ENCODE data around the gene EOLA1.
"Not testable (repeated sequence)": the region's sequence is repeated elsewhere in the genome, so short reads cannot be mapped to it uniquely, and the experiment has no call there.

The EOLA1 gene

GRCh38 chrX:149567621-149568417 lies 27.0 kb downstream of the EOLA1 start:
- TF ChIP-seq, protein P1, sequence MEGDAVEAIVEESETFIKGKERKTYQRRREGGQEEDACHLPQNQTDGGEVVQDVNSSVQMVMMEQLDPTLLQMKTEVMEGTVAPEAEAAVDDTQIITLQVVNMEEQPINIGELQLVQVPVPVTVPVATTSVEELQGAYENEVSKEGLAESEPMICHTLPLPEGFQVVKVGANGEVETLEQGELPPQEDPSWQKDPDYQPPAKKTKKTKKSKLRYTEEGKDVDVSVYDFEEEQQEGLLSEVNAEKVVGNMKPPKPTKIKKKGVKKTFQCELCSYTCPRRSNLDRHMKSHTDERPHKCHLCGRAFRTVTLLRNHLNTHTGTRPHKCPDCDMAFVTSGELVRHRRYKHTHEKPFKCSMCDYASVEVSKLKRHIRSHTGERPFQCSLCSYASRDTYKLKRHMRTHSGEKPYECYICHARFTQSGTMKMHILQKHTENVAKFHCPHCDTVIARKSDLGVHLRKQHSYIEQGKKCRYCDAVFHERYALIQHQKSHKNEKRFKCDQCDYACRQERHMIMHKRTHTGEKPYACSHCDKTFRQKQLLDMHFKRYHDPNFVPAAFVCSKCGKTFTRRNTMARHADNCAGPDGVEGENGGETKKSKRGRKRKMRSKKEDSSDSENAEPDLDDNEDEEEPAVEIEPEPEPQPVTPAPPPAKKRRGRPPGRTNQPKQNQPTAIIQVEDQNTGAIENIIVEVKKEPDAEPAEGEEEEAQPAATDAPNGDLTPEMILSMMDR (conservative IDR thresholded peaks at IDR 0.05; ENCODE audit: low read depth, low read length), result no peak
- DNase-seq (ENCODE audit: low read depth), result no peak
- H3K4me3 ChIP-seq (ENCODE audit: low read depth, low read length), result no peak overlapping the region

GRCh38 chrX:149568701-149569296 lies 28.0 kb downstream of the EOLA1 start:
- TF ChIP-seq, protein P1 (conservative IDR thresholded peaks at IDR 0.05; ENCODE audit: low read depth, low read length), result no peak
- no peak overlapping the region for H3K4me3 ChIP-seq (ENCODE audit: low read depth, low read length)
- no peak for DNase-seq (ENCODE audit: low read depth)

DNA sequence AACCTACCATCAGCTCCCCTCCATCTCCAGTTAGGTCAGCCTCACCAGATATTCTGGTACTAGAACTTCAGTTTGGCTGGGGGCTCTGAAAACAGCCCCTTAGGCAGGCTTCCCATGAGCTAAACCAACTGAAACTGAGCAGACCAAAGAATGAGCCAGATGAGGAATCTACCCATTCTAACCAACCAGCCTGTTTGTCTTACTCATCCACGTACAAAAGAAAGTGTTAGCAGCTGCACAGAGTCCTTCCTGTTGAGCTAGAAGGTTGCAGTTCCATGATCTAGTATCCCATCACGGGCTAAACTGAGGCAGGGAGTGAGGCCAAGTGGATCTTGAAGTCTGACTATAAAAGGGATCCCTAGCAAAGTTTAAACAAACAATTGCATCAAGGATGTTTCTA lies 29.0 kb downstream of the EOLA1 start:
- TF ChIP-seq, protein P1 (conservative IDR thresholded peaks at IDR 0.05; ENCODE audit: low read depth, low read length), result no peak
- DNase-seq (ENCODE audit: low read depth), result peak; percentile 2
- no peak overlapping the region for H3K4me3 ChIP-seq (ENCODE audit: low read depth, low read length)

DNA sequence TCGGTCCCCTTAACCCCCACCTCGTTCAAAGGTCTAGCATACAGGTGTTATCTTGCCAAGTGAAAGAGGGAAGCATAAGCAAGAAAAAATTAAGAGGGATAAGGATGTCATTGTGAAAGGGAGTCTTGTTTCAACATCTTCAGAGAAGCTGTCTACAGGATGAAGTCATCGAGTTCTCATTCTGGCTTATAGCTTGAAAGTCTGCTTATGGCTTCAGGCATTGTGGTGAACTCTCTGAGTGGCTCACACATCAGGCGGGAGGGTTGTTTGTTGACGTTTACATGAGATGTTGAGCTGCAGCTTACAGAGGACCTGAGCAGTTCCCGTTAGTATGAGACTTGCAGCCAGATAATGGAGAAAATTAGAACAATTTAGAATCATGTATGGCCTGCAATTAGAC lies 29.9 kb downstream of the EOLA1 start:
- peak; percentile 73 for DNase-seq (ENCODE audit: low read depth)
- TF ChIP-seq, protein P1 (conservative IDR thresholded peaks at IDR 0.05; ENCODE audit: low read depth, low read length), result no peak
- H3K4me3 ChIP-seq (ENCODE audit: low read depth, low read length), result no peak overlapping the region

DNA sequence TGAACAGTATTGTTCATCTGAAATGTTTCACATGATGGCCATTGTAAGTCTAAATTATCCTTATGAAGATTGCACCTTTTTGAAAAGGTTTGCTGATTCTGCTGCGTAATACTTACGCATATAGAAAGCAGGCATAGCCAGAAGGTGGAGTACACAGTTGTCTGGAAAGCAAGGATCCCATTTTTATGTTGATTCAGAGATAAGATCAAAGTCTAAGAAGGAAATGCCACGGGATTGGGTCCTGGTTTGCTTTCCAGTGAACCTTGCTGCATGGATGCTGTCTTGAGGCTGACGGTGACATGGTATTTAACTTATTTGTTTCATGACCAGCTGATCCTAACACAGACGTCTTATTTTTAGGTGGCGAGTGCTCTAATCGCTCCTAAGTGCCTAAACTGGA lies 31.0 kb downstream of the EOLA1 start:
- no peak overlapping the region for H3K4me3 ChIP-seq (ENCODE audit: low read depth, low read length)
- DNase-seq (ENCODE audit: low read depth), result no peak
- TF ChIP-seq, protein P1 (conservative IDR thresholded peaks at IDR 0.05; ENCODE audit: low read depth, low read length), result no peak

DNA sequence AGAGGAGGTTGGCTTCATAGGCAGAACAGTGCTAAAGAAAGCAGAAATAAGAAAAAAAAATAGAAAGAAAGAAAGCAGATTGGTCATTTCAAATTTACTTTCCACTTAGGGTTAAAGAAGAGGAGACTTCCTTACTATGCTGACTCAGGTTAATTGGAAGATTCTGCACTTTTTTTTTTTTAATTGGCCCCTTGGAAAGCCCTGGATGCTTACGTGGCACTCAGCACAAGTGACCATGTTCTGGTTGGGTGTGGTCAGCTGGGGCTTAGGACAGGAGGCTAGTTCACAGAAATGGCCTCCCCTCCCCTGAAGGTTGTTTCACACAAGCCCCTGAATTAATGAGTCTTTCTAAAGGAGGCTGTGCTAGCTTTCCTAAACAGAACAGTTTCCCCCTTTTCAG lies 31.9 kb downstream of the EOLA1 start:
- DNase-seq (ENCODE audit: low read depth), result no peak
- no peak overlapping the region for H3K4me3 ChIP-seq (ENCODE audit: low read depth, low read length)
- TF ChIP-seq, protein P1 (conservative IDR thresholded peaks at IDR 0.05; ENCODE audit: low read depth, low read length), result no peak

DNA sequence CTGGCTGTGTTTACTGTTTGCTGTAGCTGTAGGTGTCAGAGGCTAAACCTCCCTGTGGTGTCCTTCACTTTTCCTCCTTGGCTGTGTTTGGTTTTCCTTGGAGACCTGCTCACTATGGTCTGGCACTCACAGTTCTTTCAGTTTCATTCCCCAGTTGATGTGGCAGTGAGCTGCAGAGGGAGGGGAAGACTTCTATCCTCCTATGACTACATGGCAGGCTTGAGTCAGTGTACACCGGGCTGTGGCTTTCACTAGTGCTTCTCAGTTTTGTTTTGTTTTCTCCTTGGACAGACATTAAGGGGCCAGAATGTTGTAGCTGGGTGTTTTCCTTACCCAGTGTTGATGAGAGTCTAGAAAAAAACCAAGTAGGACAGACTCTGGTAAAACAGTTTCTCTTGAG lies 32.6 kb downstream of the EOLA1 start:
- DNase-seq (ENCODE audit: low read depth); H3K4me3 ChIP-seq (ENCODE audit: low read depth, low read length): not testable (repeated sequence)

DNA sequence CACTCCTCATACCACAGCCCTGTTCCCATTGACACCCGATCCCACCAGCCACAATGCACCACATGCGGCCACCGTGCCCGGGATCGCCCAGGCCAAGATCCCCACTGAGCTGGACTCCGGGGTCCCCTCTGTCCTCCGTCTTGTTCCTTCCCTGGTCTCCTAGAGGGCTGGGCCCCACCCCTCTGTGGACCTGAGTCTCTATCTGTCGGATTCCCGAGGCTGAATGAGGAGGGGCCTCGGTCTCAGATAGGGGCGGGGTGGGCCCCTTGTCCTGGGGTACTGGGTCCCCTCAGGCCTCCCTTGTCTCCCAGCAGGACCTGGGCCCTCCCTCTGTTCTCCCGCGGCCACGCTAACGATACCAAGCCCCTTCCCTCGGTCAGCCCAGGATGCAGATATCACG lies 44.8 kb downstream of the EOLA1 start:
- H3K4me3 ChIP-seq (ENCODE audit: low read depth, low read length); DNase-seq (ENCODE audit: low read depth): not testable (repeated sequence)

DNA sequence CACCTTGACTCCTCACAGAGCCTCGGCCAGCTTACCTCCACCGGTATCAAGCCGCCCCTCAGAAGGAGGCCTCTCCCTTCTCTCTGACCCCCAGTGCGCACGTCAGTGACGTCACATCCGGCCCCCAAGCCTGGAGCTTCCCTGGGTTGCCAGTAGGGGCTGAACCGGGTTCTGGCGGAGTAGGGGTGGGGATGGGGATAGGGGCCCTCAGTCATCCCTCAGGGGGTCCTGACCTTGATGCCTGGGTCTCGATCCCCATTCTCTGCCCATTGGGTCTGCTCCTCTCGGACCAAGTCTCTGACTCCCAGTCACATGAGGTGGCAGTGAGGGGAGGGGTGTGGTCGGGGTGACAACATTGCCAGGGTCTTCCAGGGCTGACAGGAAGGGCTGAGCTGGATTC lies 46.5 kb downstream of the EOLA1 start, which contains the start of gene MAGEA9B:
Gene MAGEA9B (minus strand): TSS at position 101 of the 400 bp plus-strand sequence. CDS start 4,280 bp downstream, outside the sequence.
- not testable (repeated sequence) for H3K4me3 ChIP-seq (ENCODE audit: low read depth, low read length); DNase-seq (ENCODE audit: low read depth)

GRCh38 chrX:149590993-149591392 lies 50.2 kb downstream of the EOLA1 start:
- DNase-seq (ENCODE audit: low read depth); H3K4me3 ChIP-seq (ENCODE audit: low read depth, low read length): not testable (repeated sequence)

- DNase-seq (ENCODE audit: low read depth); H3K4me3 ChIP-seq (ENCODE audit: low read depth, low read length): not testable (repeated sequence)
These were observed 54.4 kb downstream of the EOLA1 start, which contains the start of gene HSFX2 for GRCh38 chrX:149595214-149595613. Gene HSFX2, minus strand, starts transcription at chrX:149595314. Its CDS starts 614 bp downstream, at chrX:149594700.

All from choroid plexus epithelial cell (primary cell).